PC-9 (cell line): ENCODE measurements around the gene DPP10. TPM values are rescaled to one million over a fixed set of nuclear protein-coding genes. Genes with fewer than 3 reads are reported as not detected.

Source experiments
- BruUV-seq: library from RNA; stranded (reverse); fragments of 400-500 nt; replicated peaks from 2 replicates; lab custom pipeline; 2021; lab: Mats Ljungman, UMichigan
- CTCF ChIA-PET: fragments of 300-600 bp; sonication (Branson Sonifier 250); formaldehyde crosslinking; loops from one replicate; lab custom pipeline; 2022; ENCODE audit warnings: antibody characterized with exemption; lab: Charles Lee
- POLR2A ChIA-PET: fragments of 300-600 bp; sonication (Branson Sonifier 250); formaldehyde crosslinking; loops from one replicate; lab custom pipeline; 2022; ENCODE audit warnings: antibody characterized with exemption; ENCODE audit not compliant: unreplicated experiment; lab: Charles Lee
- DNase-seq, 2 experiments: peaks; one replicate each; pipeline versions ENCODE4 v3.0.0 to v3.0.0-alpha.2; 2015 to 2022; ENCODE audit warnings: mixed read lengths in 1 of 2
- H2AFZ ChIP-seq: fragments of 200-600 bp; sonication (generic); 2 replicates; pipeline ENCODE4 v1.8.1; 2017; ENCODE audit warnings: antibody characterized with exemption
- H3F3A ChIP-seq: fragments of 200-600 bp; sonication (generic); 2 replicates; pipeline ENCODE4 v1.8.1; 2017; ENCODE audit warnings: antibody characterized with exemption, mild to moderate bottlenecking, low read depth; ENCODE audit not compliant: insufficient read depth
- H3K27ac ChIP-seq: fragments of 200-600 bp; sonication (generic); 2 replicates; pipeline ENCODE4 v1.6.1; 2016; ENCODE audit warnings: mixed run types
- H3K27me3 ChIP-seq: fragments of 200-600 bp; sonication (generic); 2 replicates; pipeline ENCODE4 v1.6.1; 2016; ENCODE audit warnings: low read depth, mixed run types; ENCODE audit not compliant: insufficient read depth
- H3K36me3 ChIP-seq: fragments of 200-600 bp; sonication (generic); 2 replicates; pipeline ENCODE4 v1.6.1; 2016; ENCODE audit warnings: low read depth, mixed run types
- H3K4me1 ChIP-seq: fragments of 200-600 bp; sonication (generic); replicated peaks from 2 replicates; pipeline ENCODE4 v1.6.1; 2016; ENCODE audit warnings: mixed run types; ENCODE audit not compliant: insufficient read depth
- H3K4me2 ChIP-seq: fragments of 200-600 bp; sonication (generic); 2 replicates; pipeline ENCODE4 v1.6.1; 2017; ENCODE audit warnings: mixed run types
- H3K4me3 ChIP-seq: fragments of 200-600 bp; sonication (generic); 2 replicates; pipeline ENCODE4 v1.6.1; 2016; ENCODE audit warnings: mixed run types
- H3K79me2 ChIP-seq: fragments of 200-600 bp; sonication (generic); 2 replicates; pipeline ENCODE4 v1.6.1; 2017; ENCODE audit warnings: low read depth, mixed run types
- H3K9me2 ChIP-seq: fragments of 200-600 bp; sonication (generic); 2 replicates; pipeline ENCODE4 v1.8.1; 2017; ENCODE audit warnings: mild to moderate bottlenecking; ENCODE audit not compliant: insufficient read depth
- H3K9me3 ChIP-seq: fragments of 200-600 bp; sonication (generic); 2 replicates; pipeline ENCODE4 v1.8.1; 2016; ENCODE audit warnings: low read depth; ENCODE audit not compliant: insufficient read depth
- H4K20me1 ChIP-seq: fragments of 200-600 bp; sonication (generic); 2 replicates; pipeline ENCODE4 v1.8.1; 2017; ENCODE audit not compliant: insufficient read depth
- CTCF ChIP-seq: fragments of 200-600 bp; sonication (generic); conservative IDR thresholded peaks from 2 replicates; pipeline ENCODE4 v1.6.1; 2017; ENCODE audit warnings: mixed run types, antibody characterized with exemption, mild to moderate bottlenecking, moderate library complexity
- EZH2 ChIP-seq: fragments of 200-600 bp; sonication (generic); IDR thresholded peaks from 2 replicates; pipeline ENCODE4 v1.8.0; 2017; ENCODE audit warnings: antibody characterized with exemption, low read depth
- intact Hi-C: fragments of 100-400 bp; cut with micrococcal nuclease; formaldehyde crosslinking; loops from one replicate; pipeline ENCODE4 v1.10.0; 2022; ENCODE audit not compliant: unreplicated experiment
- total RNA-seq: library from RNA; stranded (reverse); gene quantifications from 2 replicates; pipeline ENCODE4 v1.2.3, GENCODE V29; 2021

The DPP10 gene
- total RNA-seq, 1 experiment from 2014 or later, result not detected

GRCh38 chr2:114543236-114543766, 100.9 kb downstream of the DPP10 start:
- Histone ChIP-seq H3K79me2 (no peaks in the 10 kb centered on the region), H3K9me2 (no peaks in the 10 kb centered on the region), H3K9me3 (no peaks in the 10 kb centered on the region), H3K36me3 (no peaks in the 10 kb centered on the region), H3K4me3 (no peak overlapping the region), H2AFZ (no peak overlapping the region), H3K4me1 (no peaks in the 10 kb centered on the region), H3K27ac (no peak overlapping the region), H3K4me2 (no peak overlapping the region), H3K27me3 (0 out of 2 replicates have a peak, but pooled peaks cover 8% of the 10 kb centered on the region), H3F3A (no peaks in the 10 kb centered on the region), H4K20me1 (no peaks in the 10 kb centered on the region)
- ChIA-PET CTCF (no interaction called here), POLR2A (no interaction called here)
- TF ChIP-seq EZH2 (no peak), CTCF (no peak)
- intact Hi-C loops, result no loop called here
- DNase-seq, result no peak
- BruUV-seq, result no TSS peak

- Histone ChIP-seq H3K27me3 (peaks cover 16% of the 10 kb centered on the region; the same call in 1 of the 2 replicates), H2AFZ (no peak overlapping the region), H3K79me2 (no peaks in the 10 kb centered on the region), H3K4me2 (no peak overlapping the region), H3K4me1 (no peaks in the 10 kb centered on the region), H3K27ac (no peak overlapping the region), H4K20me1 (no peaks in the 10 kb centered on the region), H3K9me2 (no peaks in the 10 kb centered on the region), H3K9me3 (no peaks in the 10 kb centered on the region), H3K36me3 (no peaks in the 10 kb centered on the region), H3F3A (no peaks in the 10 kb centered on the region), H3K4me3 (no peak overlapping the region)
- CTCF ChIA-PET, result no interaction called here
- BruUV-seq, result no TSS peak
- no peak for DNase-seq
- POLR2A ChIA-PET, result no interaction called here
- no peak for TF ChIP-seq CTCF
- TF ChIP-seq EZH2, result no peak
- intact Hi-C loops, result no loop called here
Observed at GRCh38 chr2:114545052-114545451, 102.6 kb downstream of the DPP10 start.

DNA sequence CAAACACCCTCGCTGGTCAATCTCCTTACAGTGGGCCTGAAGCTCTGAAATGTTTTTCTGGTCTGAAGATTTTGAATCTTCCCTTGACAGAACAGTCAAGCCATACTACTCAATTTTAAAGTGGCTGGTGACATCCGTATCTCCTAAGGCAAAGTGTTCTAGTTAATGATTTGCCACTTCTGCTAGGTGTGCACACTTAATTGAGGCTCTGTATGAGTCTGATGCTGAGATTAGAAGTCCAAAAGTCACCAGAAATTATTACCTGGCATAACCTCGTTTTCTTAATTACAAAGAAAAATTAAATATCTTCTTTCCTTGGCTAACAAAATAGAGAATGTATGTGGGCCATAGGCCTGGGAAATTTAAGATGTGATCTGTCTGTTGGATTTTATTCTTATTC, 104.1 kb downstream of the DPP10 start:
- Histone ChIP-seq H4K20me1 (no peaks in the 10 kb centered on the region), H3K79me2 (no peaks in the 10 kb centered on the region), H3K9me2 (no peaks in the 10 kb centered on the region), H3K27ac (no peak overlapping the region), H3K4me1 (no peaks in the 10 kb centered on the region), H3K27me3 (peaks cover 17% of the 10 kb centered on the region; the same call in 1 of the 2 replicates), H3K4me2 (no peak overlapping the region), H3K36me3 (no peaks in the 10 kb centered on the region), H3F3A (no peaks in the 10 kb centered on the region), H3K4me3 (no peak overlapping the region), H3K9me3 (no peaks in the 10 kb centered on the region), H2AFZ (no peak overlapping the region)
- no peak for DNase-seq
- no TSS peak for BruUV-seq
- CTCF ChIA-PET, result no interaction called here
- intact Hi-C loops, result no loop called here
- POLR2A ChIA-PET, result no interaction called here
- no peak for TF ChIP-seq EZH2
- no peak for TF ChIP-seq CTCF
